Mesothelial cell of epicardium (in vitro differentiated cells): ENCODE data around the gene STAMBP. TPM values are rescaled to one million over a fixed set of nuclear protein-coding genes. Genes with fewer than 3 reads are reported as not detected.

ENCODE experiments used
- DNase-seq, 2 experiments: peaks; one replicate each; pipeline ENCODE4 v3.0.0; 2021; ENCODE audit warnings: low spot score in 2 of 2; ENCODE audit not compliant: unreplicated experiment in 2 of 2
- H3K27ac Mint-ChIP-seq: 2 replicates; pipeline ENCODE4 v1.8.0; 2021; ENCODE audit warnings: mixed read lengths
- H3K27me3 Mint-ChIP-seq: 2 replicates; pipeline ENCODE4 v1.8.0; 2021; ENCODE audit warnings: low read depth, mixed read lengths
- H3K36me3 Mint-ChIP-seq: 2 replicates; pipeline ENCODE4 v1.8.0; 2021; ENCODE audit warnings: mixed read lengths
- H3K4me1 Mint-ChIP-seq: 2 replicates; pipeline ENCODE4 v1.8.0; 2021; ENCODE audit warnings: mixed read lengths
- H3K4me3 Mint-ChIP-seq: 2 replicates; pipeline ENCODE4 v1.8.0; 2021; ENCODE audit warnings: mild to moderate bottlenecking, moderate library complexity, mixed read lengths
- H3K9me3 Mint-ChIP-seq: 2 replicates; pipeline ENCODE4 v1.8.0; 2021; ENCODE audit warnings: mixed read lengths
- CTCF ChIP-seq: fragments of 200-600 bp; sonication (generic); IDR thresholded peaks from one replicate; pipeline ENCODE4 v1.5.0; 2021; ENCODE audit warnings: antibody characterized with exemption; ENCODE audit not compliant: unreplicated experiment
- total RNA-seq: library from RNA; stranded (reverse); gene quantifications from 3 replicates; pipeline ENCODE4 v1.2.1, GENCODE V29; 2021

Gene STAMBP
- total RNA-seq, 1 donor from 2014 or later: 33.2 TPM

DNA sequence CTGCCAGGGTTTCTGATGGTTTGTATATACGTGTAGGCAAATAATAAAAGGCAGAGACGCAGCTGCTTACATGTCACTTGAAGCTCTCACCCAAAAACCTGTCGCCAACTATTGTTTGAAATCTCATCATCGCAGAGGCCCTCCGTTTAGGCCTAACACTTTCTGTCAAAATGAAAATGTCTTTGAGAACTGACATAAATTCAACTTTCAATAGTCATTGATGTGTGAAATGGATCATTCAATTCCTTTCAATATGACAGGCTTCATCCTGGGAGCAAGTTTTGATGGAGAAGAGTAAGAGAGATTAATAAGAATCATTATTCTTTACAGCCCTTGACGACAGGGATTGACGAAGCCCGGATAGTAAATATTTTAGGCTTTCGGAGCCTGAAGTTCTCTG, 66.7 kb downstream of the STAMBP start:
- Mint-ChIP-seq H3K4me1 (peaks cover 3% of the 10 kb centered on the region), H3K36me3 (no peaks in the 10 kb centered on the region), H3K27ac (no peak overlapping the region), H3K27me3 (peaks cover 4% of the 10 kb centered on the region), H3K4me3 (no peak overlapping the region), H3K9me3 (no peaks in the 10 kb centered on the region)
- TF ChIP-seq CTCF: no peak
- no peak for DNase-seq

DNA sequence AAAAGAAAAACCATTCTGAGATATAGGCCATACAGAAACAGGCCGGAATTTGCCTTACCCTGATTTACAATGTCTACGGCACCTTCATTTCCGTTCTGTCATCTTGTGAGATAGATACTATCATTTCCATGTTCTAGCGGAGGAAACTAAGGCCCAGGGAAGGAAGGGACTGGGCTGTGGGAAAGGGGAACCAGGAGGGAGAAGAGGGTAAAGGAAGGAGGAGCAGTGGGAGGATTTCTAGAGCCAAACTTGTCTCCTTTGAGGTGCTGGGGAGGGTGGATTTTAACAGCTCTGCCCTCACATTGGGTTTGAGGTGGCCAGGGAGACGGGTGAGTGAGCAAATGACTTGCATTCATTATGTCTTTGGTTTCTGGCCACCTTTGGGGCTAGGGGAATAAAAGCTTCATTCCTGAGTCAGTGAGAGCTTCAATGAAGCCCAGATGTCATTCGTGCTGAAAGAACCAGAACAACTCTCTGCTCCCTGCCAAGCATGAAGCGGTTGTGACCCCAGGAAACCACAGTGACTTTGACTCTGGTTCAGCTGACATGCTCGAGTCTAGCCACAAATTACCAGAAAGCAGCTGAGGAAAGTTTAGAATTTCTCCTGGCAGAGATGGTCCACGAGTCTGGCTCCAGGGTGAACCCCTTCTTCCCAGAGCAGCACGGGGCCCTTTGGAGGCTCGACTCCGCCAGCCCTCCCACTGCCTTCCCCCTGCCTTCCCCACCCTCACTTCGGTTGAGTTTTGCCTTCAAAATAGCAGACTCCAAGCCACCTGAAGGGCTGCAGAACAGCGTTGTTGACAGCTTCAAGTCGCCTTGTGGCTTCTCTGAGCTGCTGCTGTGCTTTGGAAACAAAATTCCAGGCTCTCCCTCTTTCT, 67.8 kb downstream of the STAMBP start:
- Mint-ChIP-seq H3K4me1 (peaks cover 3% of the 10 kb centered on the region), H3K27ac (no peak overlapping the region), H3K36me3 (no peaks in the 10 kb centered on the region), H3K27me3 (peaks cover 6% of the 10 kb centered on the region), H3K4me3 (no peak overlapping the region), H3K9me3 (no peaks in the 10 kb centered on the region)
- DNase-seq: no peak
- TF ChIP-seq CTCF: no peak

- DNase-seq: no peak
- no peaks in the 10 kb centered on the region for H3K9me3 Mint-ChIP-seq
- H3K36me3 Mint-ChIP-seq: no peaks in the 10 kb centered on the region
- peaks cover 8% of the 10 kb centered on the region for H3K27me3 Mint-ChIP-seq
- no peak for TF ChIP-seq CTCF
- peaks cover 2% of the 10 kb centered on the region for H3K4me1 Mint-ChIP-seq
- no peak overlapping the region for H3K4me3 Mint-ChIP-seq
- H3K27ac Mint-ChIP-seq: no peak overlapping the region
These were observed 68.5 kb downstream of the STAMBP start for GRCh38 chr2:73897240-73897583.

GRCh38 chr2:73897934-73898333, 69.2 kb downstream of the STAMBP start:
- H3K4me1 Mint-ChIP-seq: no peaks in the 10 kb centered on the region
- no peak for DNase-seq
- no peaks in the 10 kb centered on the region for H3K9me3 Mint-ChIP-seq
- H3K4me3 Mint-ChIP-seq: no peak overlapping the region
- TF ChIP-seq CTCF: no peak
- no peaks in the 10 kb centered on the region for H3K36me3 Mint-ChIP-seq
- H3K27me3 Mint-ChIP-seq: peaks cover 13% of the 10 kb centered on the region
- H3K27ac Mint-ChIP-seq: no peak overlapping the region

- Mint-ChIP-seq H3K27me3 (peaks cover 13% of the 10 kb centered on the region), H3K4me1 (no peaks in the 10 kb centered on the region), H3K4me3 (no peak overlapping the region), H3K36me3 (no peaks in the 10 kb centered on the region), H3K9me3 (no peaks in the 10 kb centered on the region), H3K27ac (no peak overlapping the region)
- no peak for TF ChIP-seq CTCF
- DNase-seq: no peak
These were observed 71.1 kb downstream of the STAMBP start for GRCh38 chr2:73899801-73900336.
